Activated CD8-positive, alpha-beta memory T cell treated with anti-CD3 and anti-CD28 coated beads for 48 hours (primary cell): ENCODE measurements around the gene RGS12.

Experiments used
- DNase-seq, 3 experiments: peaks; one replicate each; pipeline ENCODE4 v3.0.0-alpha.2; 2020; ENCODE audit warnings: low read depth in 2 of 3, low spot score in 2 of 3

The RGS12 gene

GRCh38 chr4:3254302-3255131, 38.3 kb upstream of the RGS12 start:
- DNase-seq = no peak

DNA sequence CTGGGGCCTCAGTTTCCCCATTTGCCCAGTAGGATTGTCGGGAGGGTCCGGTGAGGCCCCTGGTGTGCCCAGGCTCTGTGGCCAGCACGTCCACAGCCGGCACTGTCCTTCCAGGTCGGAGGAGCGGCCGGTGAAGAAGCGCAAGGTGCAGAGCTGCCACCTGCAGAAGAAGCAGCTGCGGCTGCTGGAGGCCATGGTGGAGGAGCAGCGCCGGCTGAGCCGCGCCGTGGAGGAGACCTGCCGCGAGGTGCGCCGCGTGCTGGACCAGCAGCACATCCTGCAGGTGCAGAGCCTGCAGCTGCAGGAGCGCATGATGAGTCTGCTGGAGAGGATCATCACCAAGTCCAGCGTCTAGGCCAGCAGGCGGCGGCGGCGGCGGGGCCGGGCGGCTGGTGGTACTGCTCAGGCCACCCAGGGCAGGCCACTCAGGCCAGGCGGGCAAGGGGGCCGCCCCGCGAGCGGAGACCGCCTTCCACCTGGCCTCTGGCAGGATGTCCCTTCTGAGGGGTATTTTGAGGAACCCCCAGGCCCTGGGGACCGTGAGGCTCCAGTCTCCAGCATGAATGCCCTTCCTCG, 37.1 kb upstream of the RGS12 start:
- DNase-seq = no peak

DNA sequence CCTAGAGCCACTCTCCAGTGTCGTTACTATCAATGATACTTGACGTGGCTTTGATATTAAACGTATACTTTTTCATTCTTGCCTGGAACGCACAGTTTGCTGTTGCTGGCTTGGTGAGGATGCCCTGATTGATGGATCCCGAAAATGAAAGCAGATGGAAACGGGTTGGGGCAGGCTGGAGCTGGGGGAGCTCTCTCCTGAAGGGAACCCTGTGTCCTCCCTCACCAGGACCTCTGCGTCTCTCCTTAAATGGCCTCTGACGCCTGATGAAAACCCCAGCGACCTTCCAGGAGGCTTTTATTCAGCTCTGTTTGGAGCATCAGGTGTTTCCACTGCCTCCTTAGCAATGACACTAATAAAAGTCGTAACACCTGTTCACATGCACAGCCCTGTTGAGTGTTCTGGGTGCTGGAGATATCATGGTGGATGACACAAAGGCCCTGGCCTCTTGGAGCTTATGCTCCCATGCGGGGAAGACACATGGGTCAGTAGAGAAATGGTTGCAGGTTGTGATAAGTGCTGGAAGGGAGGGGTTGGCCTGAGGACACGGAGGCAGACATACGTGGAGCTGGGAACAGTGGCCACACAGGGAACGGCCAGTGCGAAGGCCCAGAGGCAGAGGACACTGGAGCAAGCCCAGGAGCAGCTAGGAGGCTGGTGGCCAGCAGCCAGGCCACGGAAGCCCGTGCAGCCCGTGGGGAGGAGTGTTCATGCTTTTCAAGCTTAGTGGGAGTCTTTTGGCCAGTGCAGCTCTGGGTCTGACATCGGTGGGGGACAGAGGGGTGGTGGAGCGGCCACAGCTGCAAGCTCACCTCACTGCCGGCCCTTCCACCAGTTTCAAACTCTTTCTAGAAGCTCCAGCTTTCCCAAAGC, 36.4 kb upstream of the RGS12 start:
- DNase-seq = no peak

DNA sequence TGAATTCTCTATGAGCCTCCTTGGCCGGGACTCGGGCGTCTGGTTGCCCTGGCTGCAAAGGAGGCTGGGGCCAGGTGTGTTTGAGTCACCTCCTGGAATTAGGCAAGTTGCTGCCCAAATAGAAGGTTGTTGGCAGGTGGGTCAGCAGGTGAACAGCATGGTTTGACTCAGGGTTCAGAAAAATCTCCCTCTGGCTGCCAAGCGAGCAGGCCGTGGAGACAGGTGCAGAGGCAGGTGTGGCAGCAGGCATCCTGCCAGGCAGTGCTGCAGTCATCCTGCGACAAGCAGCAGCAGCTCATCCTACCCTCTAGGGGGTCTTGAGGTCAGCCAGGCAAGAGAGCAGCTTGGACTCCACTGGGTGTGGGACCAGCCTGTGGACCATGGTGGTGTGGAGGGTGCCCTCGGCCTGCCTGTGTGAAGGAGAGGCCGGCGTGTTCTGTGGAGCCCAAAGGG, 35.7 kb upstream of the RGS12 start:
- DNase-seq = no peak

GRCh38 chr4:3257556-3258482, 35.0 kb upstream of the RGS12 start:
- DNase-seq = no peak

DNA sequence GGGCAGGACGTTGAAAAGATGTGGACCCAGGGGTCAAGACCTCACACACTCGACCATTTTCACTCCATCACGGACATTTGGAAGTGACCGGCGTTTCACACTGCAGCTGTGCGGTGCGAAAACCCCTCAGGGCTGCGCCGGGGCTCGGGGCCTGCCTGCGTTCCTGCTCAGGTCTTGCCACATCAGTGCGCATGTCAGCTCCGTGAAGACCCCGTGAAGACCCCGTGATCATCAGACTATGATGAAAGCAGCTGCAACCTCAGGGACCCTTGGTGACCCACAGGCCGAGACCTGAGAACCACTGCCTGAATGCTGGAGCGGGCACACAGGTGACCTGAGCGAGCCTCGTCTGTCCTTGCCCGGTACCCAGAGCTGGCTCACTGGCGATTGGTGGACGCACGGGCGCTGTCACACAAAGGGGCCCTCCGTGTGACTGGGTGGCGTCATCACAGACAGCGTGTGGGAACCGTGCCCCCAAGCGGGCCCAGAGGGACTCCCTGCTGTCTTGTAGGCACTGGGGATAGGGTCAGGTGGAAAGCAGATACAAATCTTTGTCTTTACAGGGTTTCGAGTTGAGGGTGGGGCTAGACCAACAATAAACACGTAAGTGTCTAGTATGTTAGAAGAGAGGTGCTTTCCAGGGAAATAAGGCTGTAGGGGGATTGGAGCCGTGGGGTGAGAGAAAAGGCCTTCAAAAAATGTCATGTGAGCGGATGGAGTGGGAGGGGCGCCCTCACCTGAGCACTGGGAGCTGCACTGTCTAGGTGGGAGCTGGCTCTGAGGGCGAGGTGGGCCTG, 31.2 kb upstream of the RGS12 start:
- no peak for DNase-seq

GRCh38 chr4:3262208-3263052, 30.4 kb upstream of the RGS12 start:
- DNase-seq = no peak

DNA sequence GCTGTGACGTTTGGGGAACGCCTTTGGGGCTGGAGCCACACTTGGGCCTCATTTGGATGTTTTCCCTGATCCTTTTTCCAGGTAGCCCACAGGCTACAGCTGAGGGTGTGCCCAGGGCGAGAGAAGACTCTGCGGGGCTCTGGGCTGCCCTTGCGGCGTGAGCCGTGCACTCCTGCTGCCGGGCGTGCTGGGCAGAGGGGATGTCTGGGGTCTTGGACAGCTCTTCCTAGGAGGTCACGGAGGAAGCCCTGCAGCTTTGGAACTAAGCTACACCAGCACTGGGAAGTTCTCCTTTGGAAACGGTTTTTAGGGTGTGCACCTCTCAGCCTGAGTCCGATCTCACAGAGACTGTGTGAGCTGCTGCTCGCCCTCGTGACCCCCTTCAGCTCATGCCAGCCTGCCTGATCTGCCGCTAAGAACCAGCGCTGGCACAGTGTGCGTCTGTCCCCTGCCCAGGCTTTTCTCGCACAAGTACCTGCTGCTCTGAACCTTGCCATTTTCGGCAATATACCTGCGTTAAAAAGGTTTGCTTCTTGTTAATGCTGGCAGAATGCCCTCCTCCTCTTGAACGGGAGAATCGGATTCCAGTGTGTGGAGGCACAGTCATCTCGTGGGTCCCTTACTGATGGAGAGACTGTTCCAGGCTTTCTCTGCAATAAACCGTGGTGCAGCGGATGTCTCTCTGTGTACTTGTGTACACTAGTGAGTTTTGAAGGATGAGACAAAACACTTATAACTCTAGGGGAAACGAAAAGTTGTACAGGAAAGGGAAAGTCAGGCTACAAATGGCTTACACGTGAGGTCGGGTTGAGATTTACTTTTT, 29.6 kb upstream of the RGS12 start:
- no peak for DNase-seq

GRCh38 chr4:3263876-3264193, 29.0 kb upstream of the RGS12 start:
- DNase-seq = no peak

GRCh38 chr4:3266076-3266475, 26.7 kb upstream of the RGS12 start:
- DNase-seq = no peak

DNA sequence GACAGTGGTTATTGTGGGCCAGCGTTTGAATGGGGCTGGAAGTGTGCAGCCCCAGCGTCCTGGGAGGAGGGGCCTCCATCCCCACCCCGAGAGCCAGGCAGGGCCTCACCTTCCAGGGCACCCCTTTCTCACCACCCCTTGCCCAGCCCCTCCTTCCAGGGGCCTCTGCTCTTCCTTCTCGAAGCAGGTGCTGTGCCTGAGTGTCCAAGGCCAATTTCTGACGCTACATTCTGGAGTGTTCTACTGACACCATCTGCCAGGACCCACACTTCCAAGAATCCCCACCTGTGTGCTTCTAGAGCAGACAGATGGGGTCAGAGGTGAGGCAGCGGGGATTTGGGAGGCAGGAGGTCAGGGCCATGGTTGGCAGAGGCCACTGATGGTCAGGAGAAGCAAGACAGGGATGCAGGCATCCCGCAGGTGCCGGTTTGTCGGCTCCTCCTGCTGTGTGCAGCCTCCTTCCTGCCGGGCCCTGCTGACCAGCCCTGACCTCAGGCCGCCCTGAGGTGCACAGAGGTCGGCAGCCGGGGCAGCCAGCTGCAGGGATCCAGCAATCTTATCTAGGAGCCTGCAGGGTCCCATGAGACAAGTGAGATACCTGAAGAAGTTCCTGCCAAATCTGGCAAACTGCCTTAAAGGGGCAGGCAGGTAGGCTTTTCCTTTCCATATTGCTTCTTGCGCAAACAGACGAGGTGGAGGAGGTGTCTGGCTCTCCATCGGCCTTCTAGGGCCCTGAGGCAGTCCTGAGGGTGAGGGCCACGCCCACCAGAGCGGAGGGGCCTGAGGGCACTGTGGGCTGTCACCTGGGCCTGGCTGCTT, 25.0 kb upstream of the RGS12 start:
- DNase-seq = no peak

- DNase-seq = no peak
Measured at GRCh38 chr4:3268395-3269104, 24.3 kb upstream of the RGS12 start.

DNA sequence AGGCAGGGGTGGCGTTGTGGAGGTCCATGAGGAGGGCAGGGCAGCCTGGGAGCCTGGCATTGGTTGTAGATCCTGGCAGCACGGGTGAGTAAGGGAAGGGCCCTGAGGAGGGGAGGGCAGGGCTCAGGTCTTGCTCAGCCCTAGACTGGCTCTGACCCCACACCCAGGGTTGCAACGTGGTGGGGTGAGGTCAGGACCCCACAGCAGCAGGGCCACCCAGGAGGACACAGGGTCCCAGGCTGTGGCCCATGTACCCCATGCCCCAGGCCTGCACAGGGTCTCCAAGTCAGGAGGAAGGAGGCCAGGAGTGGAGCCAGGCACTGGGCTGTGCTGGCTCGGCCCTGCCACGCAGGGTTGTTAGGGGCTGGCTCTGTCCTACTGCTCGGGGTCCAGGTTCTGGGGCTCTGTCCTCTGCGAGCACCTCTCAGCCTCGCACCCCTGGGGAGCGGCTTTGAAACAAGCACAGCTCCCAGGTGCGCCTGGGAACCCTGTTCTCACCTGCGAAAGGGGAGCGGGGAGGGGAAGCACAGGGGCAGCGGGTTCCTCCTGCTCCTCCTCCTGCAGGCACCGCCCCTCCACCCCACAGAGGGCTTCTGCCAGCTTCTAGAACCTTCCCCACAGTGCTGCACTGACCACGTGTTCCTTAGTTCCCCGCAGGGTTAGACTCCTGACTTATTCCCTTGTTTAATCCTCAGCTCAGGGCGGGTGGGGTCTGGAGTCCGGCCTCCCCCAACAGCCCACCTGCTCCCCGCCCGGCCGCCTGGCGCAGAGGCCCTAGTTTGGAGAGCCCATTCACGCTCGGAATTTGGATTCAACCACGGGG, 23.5 kb upstream of the RGS12 start:
- DNase-seq = no peak

GRCh38 chr4:3269991-3270611, 22.7 kb upstream of the RGS12 start:
- DNase-seq = no peak

DNA sequence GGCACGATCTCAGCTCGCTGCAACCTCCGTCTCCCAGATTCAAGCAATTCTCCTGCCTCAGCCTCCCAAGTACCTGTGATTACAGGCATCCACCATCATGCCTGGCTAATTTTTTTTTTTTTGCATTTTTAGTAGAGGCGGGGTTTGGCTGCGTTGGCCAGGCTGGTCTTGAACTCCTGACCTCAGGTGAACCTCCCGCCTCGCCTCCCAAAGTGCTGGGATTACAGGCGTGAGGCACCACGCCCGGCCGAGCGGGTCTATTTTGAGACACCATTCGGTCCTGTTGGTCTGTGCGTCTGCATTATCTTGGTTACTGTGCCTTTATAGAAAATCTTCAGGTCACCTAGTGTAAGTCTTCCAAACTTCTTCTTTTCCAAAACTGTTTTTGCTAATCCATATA, 21.7 kb upstream of the RGS12 start:
- DNase-seq = no peak

- DNase-seq = no peak
Measured at GRCh38 chr4:3276986-3277385, 15.8 kb upstream of the RGS12 start.
